Activated gamma-delta T cell (primary cell): ENCODE measurements around the gene SMAD5.

ENCODE experiments used
- DNase-seq: peaks from one replicate; lab custom pipeline; 2025; lab: John Stamatoyannopoulos, UW

Gene SMAD5

DNA sequence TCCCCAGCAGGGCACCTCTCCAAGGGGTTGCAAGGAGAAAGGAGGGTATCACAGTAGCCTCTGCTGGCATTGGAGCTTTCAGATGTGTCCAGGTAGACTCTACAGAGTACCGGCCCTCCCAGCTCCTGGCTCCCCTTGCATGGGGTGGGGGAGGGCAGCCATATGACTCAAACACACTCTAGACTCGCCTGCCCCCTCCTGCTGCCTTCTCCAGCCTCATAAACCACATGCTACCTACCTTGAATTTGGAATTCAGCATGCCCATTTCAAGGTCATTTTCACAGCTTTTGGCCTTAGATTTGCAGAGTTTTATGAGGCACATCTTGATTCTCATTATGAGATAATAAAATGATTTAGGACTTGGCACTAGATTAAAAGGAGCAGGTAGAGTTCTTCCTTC, 93.2 kb downstream of the SMAD5 start:
- DNase-seq = no peak

DNA sequence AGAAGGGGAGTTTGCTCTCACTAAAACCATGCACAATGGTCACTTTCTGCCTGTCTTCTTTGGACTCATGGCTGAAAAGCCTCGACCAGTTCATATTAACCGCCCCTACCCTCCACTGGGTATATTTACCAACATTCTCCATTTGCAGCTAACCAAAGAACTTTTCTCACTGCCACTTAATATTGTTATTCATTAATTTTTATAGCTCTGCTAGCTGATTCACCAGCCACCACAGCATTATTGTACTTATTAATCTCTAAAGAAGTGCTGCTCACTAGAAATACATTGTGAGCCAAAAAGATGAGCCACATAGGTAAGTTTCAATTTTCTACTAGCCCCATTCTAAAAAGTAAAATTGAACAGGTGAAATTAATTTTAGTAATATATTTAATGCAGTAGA, 93.8 kb downstream of the SMAD5 start:
- no peak for DNase-seq

DNA sequence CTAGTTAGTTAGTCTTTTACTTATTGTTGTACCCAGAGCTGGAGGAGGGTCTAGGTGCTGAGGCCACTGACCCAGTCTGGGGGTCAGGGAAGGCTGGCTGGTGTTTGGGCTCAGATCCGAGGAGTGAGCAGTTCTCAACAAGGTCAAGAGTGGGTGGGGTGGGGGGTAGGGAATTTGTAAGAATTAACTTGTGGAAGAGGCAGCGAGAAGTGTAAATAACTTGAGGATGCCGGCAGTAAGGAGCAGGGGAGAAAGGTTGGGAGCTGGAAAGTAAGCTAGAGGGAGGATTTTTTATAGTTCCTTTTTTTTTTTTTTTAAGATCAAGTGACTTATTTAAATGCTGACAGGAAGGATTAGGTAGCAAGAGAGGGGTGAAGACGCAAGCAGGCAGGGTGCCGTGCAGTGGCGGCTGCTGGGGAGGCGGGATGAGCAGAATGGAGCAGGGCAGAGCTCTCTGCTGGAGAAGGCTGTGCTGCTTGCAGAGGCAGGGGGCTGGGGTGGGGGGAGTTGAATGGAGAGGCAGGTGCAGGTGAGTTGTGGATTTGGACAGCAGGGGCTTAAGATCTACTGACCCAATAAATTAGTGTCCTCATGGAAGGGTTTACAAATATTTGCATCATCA, 95.6 kb downstream of the SMAD5 start:
- DNase-seq = no peak

GRCh38 chr5:136230176-136230575, 97.5 kb downstream of the SMAD5 start:
- no peak for DNase-seq

DNA sequence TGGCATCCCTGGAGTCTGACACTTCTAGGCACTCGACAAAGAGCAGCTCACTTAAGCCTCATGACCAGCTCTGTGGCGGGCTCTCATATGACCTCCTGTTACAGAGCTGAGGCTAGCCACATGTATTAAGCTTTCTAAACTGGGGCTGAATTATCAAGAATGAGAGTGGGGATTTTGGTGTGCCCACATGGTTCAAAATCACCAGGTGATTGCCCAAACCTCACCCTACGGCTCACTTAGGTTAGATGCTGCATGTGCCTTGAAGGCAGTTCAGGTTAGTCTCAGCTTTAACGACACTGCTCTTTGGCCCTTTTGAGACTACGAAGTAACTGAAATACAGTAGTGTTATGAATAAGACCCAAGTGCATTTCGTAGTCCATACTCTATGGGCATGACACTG, 99.7 kb downstream of the SMAD5 start:
- DNase-seq = no peak
